Tracheal epithelial cell (primary cell): ENCODE results near the gene PITPNM2. TPM values are rescaled to one million over a fixed set of nuclear protein-coding genes. Genes with fewer than 3 reads are reported as not detected.

Experiments used
- total RNA-seq: library from RNA; depleted of rRNA; stranded (reverse); fragments of >200 nt; gene quantifications from 2 replicates; pipeline ENCODE4 v1.2.1, GENCODE V29; 2014

PITPNM2 gene
- 1.7 TPM in 2 replicates for total RNA-seq

GRCh38 chr12:123150744-123151456, at the start of gene PITPNM2:
Gene PITPNM2 (minus strand): TSS chr12:123151090. CDS start chr12:123034590, 116,500 bp downstream.

Other genes with a start within 250 kb of the PITPNM2 start
- gene ABCB9, start 184.6 kb downstream of the PITPNM2 start, total RNA-seq = 3.1 and 8.3 TPM in 2 replicates
- 7.0 and 8.5 TPM in 2 replicates for gene OGFOD2, start 175.8 kb downstream of the PITPNM2 start, total RNA-seq
- gene ARL6IP4, start 170.4 kb downstream of the PITPNM2 start, total RNA-seq = 160 and 183 TPM in 2 replicates
- 14.9 and 22.2 TPM in 2 replicates for gene MPHOSPH9, start 82.1 kb upstream of the PITPNM2 start, total RNA-seq
- gene MTRFR, start 82.3 kb upstream of the PITPNM2 start, total RNA-seq = 6.0 and 11.1 TPM in 2 replicates
- gene CDK2AP1, start 120.8 kb upstream of the PITPNM2 start, total RNA-seq = 65.4 and 77.4 TPM in 2 replicates
- gene SBNO1, start 213.8 kb upstream of the PITPNM2 start, total RNA-seq = 23.9 and 26.9 TPM in 2 replicates
- gene KMT5A, start 233.0 kb upstream of the PITPNM2 start, total RNA-seq = 38.1 and 46.0 TPM in 2 replicates